ENCODE data around the gene SPINK9. TPM values are rescaled to one million over a fixed set of nuclear protein-coding genes. Genes with fewer than 3 reads are reported as not detected.

SPINK9 gene
- total and polyA plus RNA-seq, 7 experiments from 2014 or later = 1.0 TPM; not detected in 6

Other genes with a start within 250 kb of the SPINK9 start
- not detected for gene SPINK14, start 167.0 kb upstream of the SPINK9 start, total RNA-seq
- gene SPINK14, start 167.0 kb upstream of the SPINK9 start, polyA plus RNA-seq = not detected
- not detected for gene SPINK6, start 132.5 kb upstream of the SPINK9 start, total RNA-seq
- not detected for gene SPINK6, start 132.5 kb upstream of the SPINK9 start, polyA plus RNA-seq
- not detected for gene MARCOL, start 97.0 kb upstream of the SPINK9 start, total RNA-seq
- gene MARCOL, start 97.0 kb upstream of the SPINK9 start, polyA plus RNA-seq = not detected
- gene SPINK13, start 66.8 kb upstream of the SPINK9 start, total RNA-seq = not detected
- gene SPINK13, start 66.8 kb upstream of the SPINK9 start, polyA plus RNA-seq = not detected
- not detected for gene SPINK7, start 23.1 kb upstream of the SPINK9 start, total RNA-seq
- not detected for gene SPINK7, start 23.1 kb upstream of the SPINK9 start, polyA plus RNA-seq
- gene FBXO38, start 48.4 kb downstream of the SPINK9 start, total RNA-seq = 10 to 100 TPM; 59.2 to 80.0 (median 65.6) TPM
- 10 to 100 TPM; 16.7 to 23.4 TPM for gene FBXO38, start 48.4 kb downstream of the SPINK9 start, polyA plus RNA-seq

All from naive thymus-derived CD4-positive, alpha-beta T cell (primary cell).